HG02885 (cell line): Measurements from ENCODE around the gene THSD8.
"Not testable (repeated sequence)": the region's sequence is repeated elsewhere in the genome, so short reads cannot be mapped to it uniquely, and the experiment has no call there.

Experiments
- ATAC-seq: cut with Tn5 transposase; IDR thresholded peaks from one replicate; pipeline ENCODE4 v1.9.1; 2021; ENCODE audit warnings: mild to moderate bottlenecking; ENCODE audit not compliant: unreplicated experiment, poor library complexity

The THSD8 gene

GRCh38 chr19:12791345-12792050 lies 10.4 kb upstream of the THSD8 start, which contains the start of gene JUNB:
TSS of gene JUNB (plus strand) at chr19:12791486. CDS start at chr19:12791772, 286 bp downstream.
- ATAC-seq, result peak; percentile 39

- ATAC-seq, result no peak
Observed at GRCh38 chr19:12792051-12792852, 9.6 kb upstream of the THSD8 start.

- ATAC-seq, result no peak
Observed at GRCh38 chr19:12792853-12793289, 9.0 kb upstream of the THSD8 start.

- ATAC-seq, result peak; percentile 40
Observed at GRCh38 chr19:12793290-12794195, 8.3 kb upstream of the THSD8 start.

GRCh38 chr19:12794196-12794941 lies 7.5 kb upstream of the THSD8 start:
- ATAC-seq, result no peak

- no peak for ATAC-seq
Observed at GRCh38 chr19:12794971-12795381, 6.9 kb upstream of the THSD8 start.

GRCh38 chr19:12796146-12797071 lies 5.5 kb upstream of the THSD8 start:
- ATAC-seq, result no peak

GRCh38 chr19:12797141-12797587 lies 4.7 kb upstream of the THSD8 start:
- no peak for ATAC-seq

- not testable (repeated sequence) for ATAC-seq
Observed at GRCh38 chr19:12797607-12798006, 4.3 kb upstream of the THSD8 start.

GRCh38 chr19:12799742-12800465 lies 2.0 kb upstream of the THSD8 start:
- ATAC-seq, result no peak

- no peak for ATAC-seq
Observed at GRCh38 chr19:12800466-12800770, 1.5 kb upstream of the THSD8 start.

GRCh38 chr19:12800923-12801465 lies 875 bp upstream of the THSD8 start:
- ATAC-seq, result no peak

GRCh38 chr19:12802267-12803106 lies 618 bp downstream of the THSD8 start:
- no peak for ATAC-seq

- no peak for ATAC-seq
Observed at GRCh38 chr19:12804051-12804450, 2.2 kb downstream of the THSD8 start.

GRCh38 chr19:12806242-12807081 lies 4.6 kb downstream of the THSD8 start, which contains the start of gene RNASEH2A:
TSS of gene RNASEH2A (plus strand) at chr19:12806584. CDS start at chr19:12806674, 90 bp downstream.
- ATAC-seq, result peak; percentile 83

- ATAC-seq, result no peak
Observed at GRCh38 chr19:12815088-12815487, 13.2 kb downstream of the THSD8 start.
